Effector memory CD8-positive, alpha-beta T cell (primary cell): ENCODE data around the gene CTCFL.
A peak's percentile ranks its signal among the peaks of the same experiment; 100 is the strongest.

Experiments
- ATAC-seq: fragments of 150-1000 bp; cut with Tn5 transposase; replicated peaks from 2 replicates; pipeline ENCODE4 v1.10.0; 2021; ENCODE audit warnings: mild to moderate bottlenecking, moderate library complexity
- DNase-seq, 3 experiments: peaks; one replicate each; pipeline ENCODE4 v3.0.0; 2021
- H3K27ac Mint-ChIP-seq, 2 donors: one replicate each; pipeline ENCODE4 v1.8.0; 2022; ENCODE audit warnings: mild to moderate bottlenecking in 2 of 2, mixed read lengths in 2 of 2, moderate library complexity in 2 of 2
- H3K27me3 Mint-ChIP-seq, 2 donors: one replicate each; pipeline ENCODE4 v1.8.0; 2022; ENCODE audit warnings: mixed read lengths in 2 of 2
- H3K36me3 Mint-ChIP-seq: one replicate; pipeline ENCODE4 v1.8.0; 2022; ENCODE audit warnings: mild to moderate bottlenecking, moderate library complexity, mixed read lengths; ENCODE audit not compliant: insufficient read depth
- H3K4me1 Mint-ChIP-seq, 2 donors: one replicate each; pipeline ENCODE4 v1.8.0; 2022; ENCODE audit warnings: low read depth in 2 of 2, mixed read lengths in 2 of 2
- H3K4me3 Mint-ChIP-seq, 2 donors: one replicate each; pipeline ENCODE4 v1.8.0; 2022; ENCODE audit warnings: mild to moderate bottlenecking in 2 of 2, mixed read lengths in 2 of 2, moderate library complexity in 2 of 2
- H3K9me3 Mint-ChIP-seq, 2 donors: one replicate each; pipeline ENCODE4 v1.8.0; 2022; ENCODE audit warnings: mixed read lengths in 2 of 2

Gene CTCFL

GRCh38 chr20:57462781-57463180 is 62.2 kb downstream of the CTCFL start:
- Mint-ChIP-seq H3K27me3 (peaks cover 0 to 30% of the 10 kb centered on the region in 2 donors), H3K4me1 (peaks cover 0 to 3% of the 10 kb centered on the region in 2 donors), H3K36me3 (no peaks in the 10 kb centered on the region), H3K4me3 (no peak overlapping the region), H3K27ac (peak overlapping the region in 1 of 2 donors; percentile 71), H3K9me3 (no peaks in the 10 kb centered on the region)
- no peak for ATAC-seq
- DNase-seq, result no peak

DNA sequence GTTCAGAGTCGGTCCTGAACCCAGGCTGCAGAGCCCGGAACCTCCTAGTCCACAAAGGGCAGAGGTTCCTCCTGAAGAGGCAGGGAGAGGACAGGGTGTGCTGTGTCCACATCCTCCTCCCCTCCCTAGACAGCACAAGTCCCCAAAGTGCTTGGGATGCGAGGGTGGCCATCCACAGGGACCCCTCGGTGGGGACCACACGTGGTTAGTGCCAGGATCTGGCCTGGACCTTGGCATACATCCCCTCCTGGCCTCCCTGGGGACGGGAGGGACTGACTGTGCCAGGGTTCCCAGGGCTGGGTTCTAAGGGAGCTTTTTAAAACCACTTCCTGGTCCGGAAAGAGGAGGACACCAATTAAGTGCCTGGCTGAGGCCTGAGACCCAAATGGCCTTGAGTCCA is 63.2 kb downstream of the CTCFL start:
- H3K27me3 Mint-ChIP-seq, result peaks cover 0 to 20% of the 10 kb centered on the region in 2 donors

GRCh38 chr20:57460781-57461465 is 64.0 kb downstream of the CTCFL start:
- DNase-seq, result no peak
- Mint-ChIP-seq H3K4me1 (peaks cover 0 to 3% of the 10 kb centered on the region in 2 donors), H3K36me3 (peaks cover 3% of the 10 kb centered on the region), H3K27me3 (peaks cover 0 to 15% of the 10 kb centered on the region in 2 donors), H3K27ac (no peak overlapping the region), H3K4me3 (no peak overlapping the region), H3K9me3 (no peaks in the 10 kb centered on the region)
- no peak for ATAC-seq

More for the DNA sequence above, 63.2 kb downstream of the CTCFL start:
- no peaks in the 10 kb centered on the region for H3K9me3 Mint-ChIP-seq
- no peaks in the 10 kb centered on the region for H3K36me3 Mint-ChIP-seq
- no peak overlapping the region for H3K27ac Mint-ChIP-seq
- ATAC-seq, result no peak
- H3K4me1 Mint-ChIP-seq, result peaks cover 0 to 3% of the 10 kb centered on the region in 2 donors
- no peak overlapping the region for H3K4me3 Mint-ChIP-seq
- DNase-seq, result no peak

GRCh38 chr20:57459897-57460296 is 65.0 kb downstream of the CTCFL start:
- H3K27me3 Mint-ChIP-seq, result peaks cover 0 to 7% of the 10 kb centered on the region in 2 donors
- H3K4me1 Mint-ChIP-seq, result peaks cover 0 to 3% of the 10 kb centered on the region in 2 donors
- H3K36me3 Mint-ChIP-seq, result peaks cover 3% of the 10 kb centered on the region
- H3K9me3 Mint-ChIP-seq, result no peaks in the 10 kb centered on the region
- ATAC-seq (no peak), DNase-seq (no peak)
- H3K4me3 Mint-ChIP-seq, result no peak overlapping the region
- no peak overlapping the region for H3K27ac Mint-ChIP-seq

DNA sequence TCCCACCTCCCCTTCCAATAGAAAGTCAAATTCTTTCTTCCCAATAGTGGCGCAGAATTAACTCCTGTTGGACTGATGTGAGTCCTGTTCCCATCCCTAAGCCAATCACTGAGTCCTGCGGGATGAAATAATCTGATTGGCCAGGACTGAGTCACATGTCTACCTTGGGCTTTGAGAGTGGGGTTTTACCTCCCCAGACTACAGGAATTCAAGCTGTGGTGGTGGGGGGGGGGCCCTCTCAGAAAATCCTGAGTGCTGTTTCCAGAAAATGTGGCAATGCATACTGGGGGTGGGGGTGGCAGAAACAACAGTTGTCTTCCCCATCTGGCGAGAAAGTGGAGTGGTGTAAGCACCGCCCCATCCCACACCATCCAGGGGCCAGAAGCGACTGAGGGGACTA is 65.7 kb downstream of the CTCFL start:
- Mint-ChIP-seq H3K36me3 (peaks cover 3% of the 10 kb centered on the region), H3K27ac (no peak overlapping the region)
- no peak for DNase-seq

GRCh38 chr20:57458400-57459160 is 66.4 kb downstream of the CTCFL start:
- Mint-ChIP-seq H3K9me3 (no peaks in the 10 kb centered on the region), H3K4me1 (peaks cover 0 to 3% of the 10 kb centered on the region in 2 donors), H3K27ac (no peak overlapping the region), H3K4me3 (no peak overlapping the region), H3K36me3 (peaks cover 3% of the 10 kb centered on the region), H3K27me3 (no peaks in the 10 kb centered on the region)
- DNase-seq (no peak), ATAC-seq (no peak)

More for the DNA sequence above, 65.7 kb downstream of the CTCFL start:
- no peaks in the 10 kb centered on the region for H3K9me3 Mint-ChIP-seq
- no peak overlapping the region for H3K4me3 Mint-ChIP-seq
- H3K27me3 Mint-ChIP-seq, result peaks cover 0 to under 1% of the 10 kb centered on the region in 2 donors
- peaks cover 0 to 3% of the 10 kb centered on the region in 2 donors for H3K4me1 Mint-ChIP-seq
- ATAC-seq, result no peak

GRCh38 chr20:57457243-57458095 is 67.5 kb downstream of the CTCFL start:
- DNase-seq, result no peak

DNA sequence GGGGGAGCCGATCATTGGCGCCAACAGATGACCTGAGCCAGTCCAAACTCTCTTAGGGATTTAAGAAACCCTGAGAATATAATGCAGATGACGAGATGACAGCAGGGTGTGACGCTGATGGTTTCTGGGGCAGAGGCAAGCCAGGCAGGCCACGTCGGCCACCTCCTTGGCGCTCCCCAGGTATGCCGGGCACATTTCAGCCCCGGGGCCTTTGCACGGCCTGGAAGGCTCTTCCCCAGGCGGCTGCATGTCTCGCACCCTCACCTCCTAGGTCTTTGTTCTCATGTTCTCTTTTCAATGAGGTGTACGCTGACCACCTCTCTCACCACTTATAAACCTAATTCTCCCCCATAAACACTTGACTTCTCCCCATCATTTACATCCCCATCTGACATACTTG is 68.8 kb downstream of the CTCFL start:
- H3K36me3 Mint-ChIP-seq, result peaks cover 3% of the 10 kb centered on the region
- H3K27me3 Mint-ChIP-seq, result no peaks in the 10 kb centered on the region
- no peak overlapping the region for H3K4me3 Mint-ChIP-seq
- no peak overlapping the region for H3K27ac Mint-ChIP-seq
- peaks cover 12 to 17% of the 10 kb centered on the region in 2 donors for H3K4me1 Mint-ChIP-seq
- no peak for DNase-seq
- ATAC-seq, result no peak
- H3K9me3 Mint-ChIP-seq, result no peaks in the 10 kb centered on the region

More at GRCh38 chr20:57457243-57458095, 67.5 kb downstream of the CTCFL start:
- ATAC-seq, result no peak
- Mint-ChIP-seq H3K4me3 (no peak overlapping the region), H3K4me1 (peaks cover 4% of the 10 kb centered on the region in 2 donors), H3K27me3 (no peaks in the 10 kb centered on the region), H3K36me3 (peaks cover 3% of the 10 kb centered on the region), H3K9me3 (no peaks in the 10 kb centered on the region), H3K27ac (no peak overlapping the region)

DNA sequence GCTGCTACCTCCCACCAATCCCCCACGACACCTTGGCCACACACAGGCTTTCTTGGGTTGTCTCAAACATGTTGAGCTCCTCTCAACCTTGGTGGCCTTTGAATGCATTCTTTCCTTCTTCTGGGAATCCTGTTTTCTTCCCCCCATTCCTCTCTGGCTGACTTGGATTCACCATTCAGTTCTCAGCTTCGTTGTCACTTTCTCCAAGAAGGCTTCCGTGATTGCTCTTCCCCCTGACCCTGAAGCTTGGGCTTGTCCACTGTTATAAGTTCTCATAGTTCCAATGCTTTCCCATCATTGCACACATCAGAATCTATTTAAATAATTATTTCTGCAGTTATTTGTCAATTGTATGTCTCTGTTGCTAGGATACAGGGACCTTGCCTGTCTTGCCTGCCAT is 69.6 kb downstream of the CTCFL start:
- DNase-seq (no peak), ATAC-seq (no peak)
- peaks cover 18 to 23% of the 10 kb centered on the region in 2 donors for H3K4me1 Mint-ChIP-seq
- H3K27ac Mint-ChIP-seq, result no peak overlapping the region
- H3K4me3 Mint-ChIP-seq, result no peak overlapping the region
- H3K27me3 Mint-ChIP-seq, result no peaks in the 10 kb centered on the region
- H3K36me3 Mint-ChIP-seq, result peaks cover 3% of the 10 kb centered on the region
- H3K9me3 Mint-ChIP-seq, result no peaks in the 10 kb centered on the region

- peak; percentile 69 for ATAC-seq
- Mint-ChIP-seq H3K4me3 (peak overlapping the region; percentile 32 to 54), H3K27me3 (no peaks in the 10 kb centered on the region), H3K9me3 (no peaks in the 10 kb centered on the region), H3K36me3 (peaks cover 7% of the 10 kb centered on the region), H3K27ac (peak overlapping the region; percentile 45 to 66), H3K4me1 (peaks cover 26 to 34% of the 10 kb centered on the region in 2 donors)
- DNase-seq, result no peak
These were observed 72.9 kb downstream of the CTCFL start for GRCh38 chr20:57451795-57452661.

GRCh38 chr20:57451431-57451794 is 73.5 kb downstream of the CTCFL start:
- ATAC-seq, result no peak
- Mint-ChIP-seq H3K36me3 (peaks cover 6% of the 10 kb centered on the region), H3K27me3 (no peaks in the 10 kb centered on the region), H3K4me1 (peaks cover 26 to 34% of the 10 kb centered on the region in 2 donors), H3K9me3 (no peaks in the 10 kb centered on the region), H3K27ac (no peak overlapping the region), H3K4me3 (peak overlapping the region; percentile 32 to 54)
- DNase-seq, result no peak

- Mint-ChIP-seq H3K27ac (peak overlapping the region in 1 of 2 donors; percentile 44), H3K9me3 (no peaks in the 10 kb centered on the region), H3K4me3 (peak overlapping the region; percentile 66 to 68), H3K36me3 (peaks cover 4% of the 10 kb centered on the region), H3K4me1 (peaks cover 26 to 34% of the 10 kb centered on the region in 2 donors), H3K27me3 (no peaks in the 10 kb centered on the region)
- DNase-seq, result no peak
- no peak for ATAC-seq
These were observed 74.0 kb downstream of the CTCFL start for GRCh38 chr20:57450931-57451330.
